DOHH2 (cell line): ENCODE data around the gene UNC79.

Source experiments
- H3F3A ChIP-seq: fragments of 200-600 bp; sonication (generic), shearing (Covaris generic); 2 replicates; pipeline ENCODE4 v1.6.0; 2016; ENCODE audit warnings: antibody characterized with exemption, mild to moderate bottlenecking; ENCODE audit not compliant: control insufficient read depth, insufficient read depth
- H3K27ac ChIP-seq: fragments of 200-600 bp; sonication (generic); 2 replicates; pipeline ENCODE4 v1.5.1; 2014; ENCODE audit warnings: low read depth, mild to moderate bottlenecking, low read length, moderate library complexity
- H3K27me3 ChIP-seq: fragments of 200-600 bp; sonication (generic); 2 replicates; pipeline ENCODE4 v1.6.1; 2014; ENCODE audit warnings: mild to moderate bottlenecking, low read length, mixed read lengths; ENCODE audit not compliant: control insufficient read depth
- H3K36me3 ChIP-seq: fragments of 200-600 bp; sonication (generic); 2 replicates; pipeline ENCODE4 v1.6.1; 2014; ENCODE audit warnings: mild to moderate bottlenecking, low read length, moderate library complexity, mixed read lengths; ENCODE audit not compliant: control insufficient read depth
- H3K4me1 ChIP-seq: fragments of 200-600 bp; sonication (generic); 2 replicates; pipeline ENCODE4 v1.6.1; 2014; ENCODE audit warnings: mild to moderate bottlenecking, low read length, mixed read lengths; ENCODE audit not compliant: control insufficient read depth
- H3K4me2 ChIP-seq: fragments of 200-600 bp; sonication (generic); 2 replicates; pipeline ENCODE4 v1.6.0; 2014; ENCODE audit warnings: mild to moderate bottlenecking, low read length, moderate library complexity
- H3K4me3 ChIP-seq: fragments of 200-600 bp; sonication (generic); 2 replicates; pipeline ENCODE4 v1.5.1; 2014; ENCODE audit warnings: mild to moderate bottlenecking, low read length, mixed read lengths
- H3K79me2 ChIP-seq: fragments of 200-600 bp; sonication (generic); 2 replicates; pipeline ENCODE4 v1.6.1; 2014; ENCODE audit warnings: mild to moderate bottlenecking, low read length, mixed read lengths; ENCODE audit not compliant: control insufficient read depth
- H3K9me2 ChIP-seq: fragments of 200-600 bp; sonication (generic); replicated peaks from 2 replicates; pipeline ENCODE4 v1.6.1; 2014; ENCODE audit warnings: mild to moderate bottlenecking, low read length, mixed read lengths; ENCODE audit not compliant: control insufficient read depth
- H3K9me3 ChIP-seq: fragments of 200-600 bp; sonication (generic); 2 replicates; pipeline ENCODE4 v1.6.1; 2014; ENCODE audit warnings: antibody characterized with exemption, low read length, mixed read lengths; ENCODE audit not compliant: control insufficient read depth, insufficient read depth
- H4K20me1 ChIP-seq: fragments of 200-600 bp; sonication (generic); 2 replicates; pipeline ENCODE4 v1.6.0; 2014; ENCODE audit warnings: low read depth, mild to moderate bottlenecking, antibody characterized with exemption, low read length, moderate library complexity; ENCODE audit not compliant: control insufficient read depth, insufficient read depth
- EZH2phosphoT487 ChIP-seq: fragments of 200-600 bp; sonication (generic); IDR thresholded peaks from 2 replicates; pipeline ENCODE4 v1.6.1; 2017; ENCODE audit warnings: borderline replicate concordance, mild to moderate bottlenecking, antibody characterized with exemption, low read length, moderate library complexity, mixed read lengths
- TF ChIP-seq, protein P1 (sequence below): fragments of 200-600 bp; sonication (generic); IDR thresholded peaks from one replicate; pipeline ENCODE4 v1.5.1; 2014; ENCODE audit warnings: antibody characterized with exemption, mild to moderate bottlenecking, low read depth, low read length; ENCODE audit not compliant: poor library complexity, severe bottlenecking

Gene UNC79

DNA sequence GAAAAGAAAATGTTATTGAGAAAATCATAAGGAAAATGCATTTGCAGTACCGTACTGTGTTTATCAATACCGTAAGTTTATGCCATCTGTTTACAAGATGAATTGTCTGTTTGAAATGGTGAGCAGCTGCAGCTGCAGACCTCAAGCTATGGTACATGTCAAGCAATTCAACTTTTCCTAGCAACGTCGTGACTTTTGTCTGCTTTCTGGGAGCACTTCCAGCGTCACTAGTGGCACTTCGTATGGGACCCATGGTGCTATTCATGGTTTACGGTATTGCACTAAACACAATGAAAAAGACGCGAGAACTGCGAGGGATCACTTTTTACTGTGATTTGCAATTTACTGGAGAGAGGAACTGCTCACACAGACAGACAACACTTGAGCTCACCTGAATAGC, 160.8 kb downstream of the UNC79 start:
- Histone ChIP-seq H3K4me1 (no peaks in the 10 kb centered on the region), H3K36me3 (no peaks in the 10 kb centered on the region), H3K4me2 (no peak overlapping the region), H4K20me1 (no peaks in the 10 kb centered on the region), H3K27ac (no peak overlapping the region), H3K9me3 (no peaks in the 10 kb centered on the region), H3F3A (no peaks in the 10 kb centered on the region), H3K9me2 (no peaks in the 10 kb centered on the region), H3K27me3 (no peaks in the 10 kb centered on the region), H3K79me2 (no peaks in the 10 kb centered on the region), H3K4me3 (no peak overlapping the region)
- TF ChIP-seq, protein P1, sequence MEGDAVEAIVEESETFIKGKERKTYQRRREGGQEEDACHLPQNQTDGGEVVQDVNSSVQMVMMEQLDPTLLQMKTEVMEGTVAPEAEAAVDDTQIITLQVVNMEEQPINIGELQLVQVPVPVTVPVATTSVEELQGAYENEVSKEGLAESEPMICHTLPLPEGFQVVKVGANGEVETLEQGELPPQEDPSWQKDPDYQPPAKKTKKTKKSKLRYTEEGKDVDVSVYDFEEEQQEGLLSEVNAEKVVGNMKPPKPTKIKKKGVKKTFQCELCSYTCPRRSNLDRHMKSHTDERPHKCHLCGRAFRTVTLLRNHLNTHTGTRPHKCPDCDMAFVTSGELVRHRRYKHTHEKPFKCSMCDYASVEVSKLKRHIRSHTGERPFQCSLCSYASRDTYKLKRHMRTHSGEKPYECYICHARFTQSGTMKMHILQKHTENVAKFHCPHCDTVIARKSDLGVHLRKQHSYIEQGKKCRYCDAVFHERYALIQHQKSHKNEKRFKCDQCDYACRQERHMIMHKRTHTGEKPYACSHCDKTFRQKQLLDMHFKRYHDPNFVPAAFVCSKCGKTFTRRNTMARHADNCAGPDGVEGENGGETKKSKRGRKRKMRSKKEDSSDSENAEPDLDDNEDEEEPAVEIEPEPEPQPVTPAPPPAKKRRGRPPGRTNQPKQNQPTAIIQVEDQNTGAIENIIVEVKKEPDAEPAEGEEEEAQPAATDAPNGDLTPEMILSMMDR = no peak
- TF ChIP-seq EZH2phosphoT487 = no peak

DNA sequence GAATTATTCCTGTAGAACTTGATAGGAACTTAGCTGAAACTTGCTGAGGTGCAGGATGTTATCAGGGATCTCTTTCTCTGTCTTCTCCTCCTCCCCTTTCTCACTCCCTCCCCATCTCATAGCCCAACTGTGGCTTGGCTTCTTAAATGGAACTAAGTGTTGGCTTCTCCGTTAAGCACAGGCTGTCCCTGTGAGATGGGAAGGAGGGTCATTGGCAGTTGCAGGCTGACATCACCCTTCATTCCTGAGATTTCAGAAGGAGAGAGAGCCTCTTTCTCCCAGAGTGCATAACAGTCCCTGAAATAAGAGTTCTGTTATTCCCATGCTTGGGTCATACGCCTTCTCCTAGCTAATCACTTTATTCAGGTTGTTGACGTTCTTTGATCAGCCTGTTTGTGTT, 162.0 kb downstream of the UNC79 start:
- Histone ChIP-seq H3F3A (no peaks in the 10 kb centered on the region), H3K4me2 (no peak overlapping the region)
- TF ChIP-seq, protein P1 = no peak
- no peak for TF ChIP-seq EZH2phosphoT487

DNA sequence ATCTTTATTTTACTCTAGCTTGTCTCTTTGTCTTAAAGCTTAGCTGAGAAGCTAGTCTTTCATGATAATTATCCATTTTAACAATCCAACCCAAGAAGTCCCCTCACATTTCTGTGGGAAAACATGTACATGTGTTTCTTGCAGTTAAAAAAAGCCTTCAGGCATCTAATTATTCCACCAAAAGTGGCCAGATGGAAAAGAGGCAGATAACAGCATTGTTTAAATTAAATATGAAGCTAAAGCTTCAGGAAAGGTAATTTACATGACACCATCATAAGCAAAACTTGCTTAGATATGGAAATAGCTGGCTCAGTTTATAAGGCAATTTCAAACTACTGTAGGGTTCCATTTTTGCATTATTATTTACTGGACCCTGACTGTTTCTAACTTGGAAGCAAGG, 175.4 kb downstream of the UNC79 start:
- no peaks in the 10 kb centered on the region for H4K20me1 ChIP-seq
- no peak overlapping the region for H3K4me3 ChIP-seq
- peaks cover 5% of the 10 kb centered on the region; the same call in 1 of the 2 replicates for H3K9me3 ChIP-seq
- peaks cover 12% of the 10 kb centered on the region for H3K27me3 ChIP-seq
- no peak overlapping the region for H3K27ac ChIP-seq
- H3K79me2 ChIP-seq = no peaks in the 10 kb centered on the region
- no peaks in the 10 kb centered on the region for H3F3A ChIP-seq
- no peak overlapping the region for H3K4me2 ChIP-seq
- H3K9me2 ChIP-seq = no peaks in the 10 kb centered on the region
- H3K4me1 ChIP-seq = no peaks in the 10 kb centered on the region
- TF ChIP-seq, protein P1 = no peak
- no peak for TF ChIP-seq EZH2phosphoT487
- no peaks in the 10 kb centered on the region for H3K36me3 ChIP-seq

More for the DNA sequence above, 162.0 kb downstream of the UNC79 start:
- Histone ChIP-seq H3K9me2 (no peaks in the 10 kb centered on the region), H3K4me1 (no peaks in the 10 kb centered on the region), H3K27me3 (no peaks in the 10 kb centered on the region), H3K4me3 (no peak overlapping the region), H3K9me3 (no peaks in the 10 kb centered on the region), H4K20me1 (no peaks in the 10 kb centered on the region), H3K36me3 (no peaks in the 10 kb centered on the region), H3K79me2 (no peaks in the 10 kb centered on the region), H3K27ac (no peak overlapping the region)
